RPMI8226 (cell line): ENCODE results near the gene CCDC186.
"Not testable (repeated sequence)": the region's sequence is repeated elsewhere in the genome, so short reads cannot be mapped to it uniquely, and the experiment has no call there.

Source experiments
- DNase-seq: peaks from one replicate; pipeline ENCODE4 v3.0.0-alpha.2; 2015

Gene CCDC186

GRCh38 chr10:114172776-114173602, 1.0 kb downstream of the CCDC186 start:
- peak; percentile 8 for DNase-seq

- DNase-seq, result no peak
Observed at GRCh38 chr10:114172216-114172615, 1.8 kb downstream of the CCDC186 start.

- no peak for DNase-seq
Observed at GRCh38 chr10:114168450-114169009, 5.5 kb downstream of the CCDC186 start.

GRCh38 chr10:114167985-114168384, 6.0 kb downstream of the CCDC186 start:
- DNase-seq, result no peak

GRCh38 chr10:114166494-114166893, 7.5 kb downstream of the CCDC186 start:
- no peak for DNase-seq

- DNase-seq, result no peak
Observed at GRCh38 chr10:114166043-114166442, 8.0 kb downstream of the CCDC186 start.

GRCh38 chr10:114163062-114163461, 10.9 kb downstream of the CCDC186 start:
- DNase-seq, result no peak

GRCh38 chr10:114157912-114158311, 16.1 kb downstream of the CCDC186 start:
- no peak for DNase-seq

GRCh38 chr10:114151892-114152291, 22.1 kb downstream of the CCDC186 start:
- DNase-seq, result no peak

- no peak for DNase-seq
Observed at GRCh38 chr10:114151486-114151885, 22.5 kb downstream of the CCDC186 start.

- DNase-seq, result not testable (repeated sequence)
Observed at GRCh38 chr10:114149476-114149875, 24.5 kb downstream of the CCDC186 start.

- DNase-seq, result no peak
Observed at GRCh38 chr10:114143160-114143559, 30.8 kb downstream of the CCDC186 start.

- no peak for DNase-seq
Observed at GRCh38 chr10:114142018-114142417, 32.0 kb downstream of the CCDC186 start.

GRCh38 chr10:114140827-114141226, 33.2 kb downstream of the CCDC186 start:
- DNase-seq, result not testable (repeated sequence)

GRCh38 chr10:114140036-114140435, 34.0 kb downstream of the CCDC186 start:
- DNase-seq, result no peak

- DNase-seq, result no peak
Observed at GRCh38 chr10:114138581-114138980, 35.4 kb downstream of the CCDC186 start.

GRCh38 chr10:114135476-114135875, 38.5 kb downstream of the CCDC186 start:
- no peak for DNase-seq

- DNase-seq, result peak; percentile 6
Observed at GRCh38 chr10:114131094-114131493, 42.9 kb downstream of the CCDC186 start.

- no peak for DNase-seq
Observed at GRCh38 chr10:114121031-114121430, 53.0 kb downstream of the CCDC186 start.

- DNase-seq, result no peak
Observed at GRCh38 chr10:114118514-114118913, 55.5 kb downstream of the CCDC186 start.

GRCh38 chr10:114117728-114118127, 56.3 kb downstream of the CCDC186 start:
- DNase-seq, result no peak

GRCh38 chr10:114115661-114116445, 58.1 kb downstream of the CCDC186 start:
- DNase-seq, result no peak

- DNase-seq, result no peak
Observed at GRCh38 chr10:114110174-114110972, 63.6 kb downstream of the CCDC186 start.
